Gastroesophageal sphincter (tissue), 4 donors: ENCODE results near the gene SUSD6. TPM values are rescaled to one million over a fixed set of nuclear protein-coding genes. Genes with fewer than 3 reads are reported as not detected.

Source experiments
- ATAC-seq: fragments of 150-250 bp; one replicate; pipeline ENCODE4 v1.9.1; 2016; ENCODE audit warnings: mild to moderate bottlenecking, moderate library complexity
- H3K27ac ChIP-seq, 4 donors: fragments of 200-600 bp; sonication (generic) in 3 of 4; 1 replicate in 3 of 4; 2 replicates in 1 of 4; pipeline ENCODE4 v1.5.1; 2016 to 2019
- H3K27me3 ChIP-seq: fragments of 200-600 bp; sonication (generic); one replicate; pipeline ENCODE4 v1.5.1; 2019
- H3K36me3 ChIP-seq, 2 donors: fragments of 200-600 bp; sonication (generic); one replicate each; pipeline ENCODE4 v1.5.1; 2019; ENCODE audit warnings: control low read depth in 1 of 2
- H3K4me1 ChIP-seq, 3 donors: fragments of 200-600 bp; sonication (generic); 1 replicate in 2 of 3; 2 replicates in 1 of 3; pipeline ENCODE4 v1.5.1; 2016 to 2019; ENCODE audit warnings: control low read depth in 2 of 3
- H3K4me3 ChIP-seq, 2 donors: fragments of 200-600 bp; sonication (generic); one replicate each; pipeline ENCODE4 v1.5.1; 2019; ENCODE audit warnings: mild to moderate bottlenecking in 1 of 2, moderate library complexity in 1 of 2
- H3K9me3 ChIP-seq, 3 donors: fragments of 200-600 bp; sonication (generic); one replicate each; pipeline ENCODE4 v1.5.1; 2017 to 2019; ENCODE audit warnings: control low read depth in 2 of 3
- EP300 ChIP-seq: sonication (generic); formaldehyde crosslinking; IDR thresholded peaks from one replicate; pipeline ENCODE4 v1.6.1; 2017; ENCODE audit warnings: antibody characterized with exemption, mild to moderate bottlenecking
- POLR2A ChIP-seq, 2 donors: fragments of 450-650 bp; IDR thresholded peaks; one replicate each; pipeline ENCODE4 v1.6.1; 2017; ENCODE audit warnings: antibody characterized with exemption in 2 of 2, mild to moderate bottlenecking in 2 of 2, moderate library complexity in 1 of 2
- POLR2AphosphoS5 ChIP-seq: sonication (generic); formaldehyde crosslinking; IDR thresholded peaks from one replicate; pipeline ENCODE4 v1.6.1; 2017; ENCODE audit warnings: antibody characterized with exemption
- WGBS, 2 donors: methylation state at CpG; one replicate each; pipeline ENCODE4 v1.1.5; 2018; ENCODE audit warnings: low coverage in 1 of 2; 5-methylcytosine and 5-hydroxymethylcytosine counted together
- total RNA-seq, 4 donors: library from RNA; depleted of rRNA; stranded (reverse); fragments of >200 nt; gene quantifications; one replicate each; pipeline ENCODE4 v1.1.0, GENCODE V29; 2016
- TF ChIP-seq, protein P1 (sequence below), 4 experiments: fragments of 200-600 bp in 2 of 4; fragments of 450-650 bp in 2 of 4; sonication (generic) in 1 of 4; IDR thresholded peaks; one replicate each; pipeline ENCODE4 v1.5.1; 2017 to 2019; ENCODE audit warnings: antibody characterized with exemption in 4 of 4, mild to moderate bottlenecking in 2 of 4, moderate library complexity in 2 of 4

Gene SUSD6
- total RNA-seq, 4 donors from 2014 or later = 24.4 to 40.6 (median 38.5) TPM

DNA sequence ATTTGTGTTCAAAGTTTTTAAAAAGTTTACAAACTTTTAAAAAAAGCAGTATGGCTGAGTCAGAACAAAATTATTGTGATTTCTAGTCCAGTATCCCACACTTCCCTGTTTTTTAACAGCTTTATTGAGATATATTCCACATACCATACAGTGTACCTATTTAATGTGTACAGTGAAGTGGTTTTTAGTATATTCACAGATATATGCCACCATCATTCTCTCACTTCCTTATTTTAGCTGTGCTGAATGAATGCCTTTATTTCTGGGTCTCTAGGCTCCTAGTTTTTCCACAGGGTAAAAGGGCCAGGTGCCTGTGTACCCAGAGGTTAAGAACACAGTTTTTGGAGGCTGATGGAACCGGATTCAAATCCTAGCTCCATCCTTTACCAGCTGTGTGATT lies 96.7 kb downstream of the SUSD6 start:
- no peaks in the 10 kb centered on the region for H3K9me3 ChIP-seq
- peaks cover 0 to 88% of the 10 kb centered on the region in 2 donors for H3K36me3 ChIP-seq
- H3K4me3 ChIP-seq = no peak overlapping the region
- no peak for ATAC-seq
- H3K4me1 ChIP-seq = peaks cover 0 to 47% (median 22%) of the 10 kb centered on the region in 3 donors
- WGBS, 2 donors = 100% methylated on average over 1 of the region's 1 CpG; no CpG with 5 or more reads in 1 of the 2 donors
- no peak overlapping the region for H3K27ac ChIP-seq
- H3K27me3 ChIP-seq = no peaks in the 10 kb centered on the region
- TF ChIP-seq POLR2AphosphoS5 (no peak), POLR2A (IDR thresholded peaks at IDR 0.05) (no peak), EP300 (no peak)
- TF ChIP-seq, protein P1, sequence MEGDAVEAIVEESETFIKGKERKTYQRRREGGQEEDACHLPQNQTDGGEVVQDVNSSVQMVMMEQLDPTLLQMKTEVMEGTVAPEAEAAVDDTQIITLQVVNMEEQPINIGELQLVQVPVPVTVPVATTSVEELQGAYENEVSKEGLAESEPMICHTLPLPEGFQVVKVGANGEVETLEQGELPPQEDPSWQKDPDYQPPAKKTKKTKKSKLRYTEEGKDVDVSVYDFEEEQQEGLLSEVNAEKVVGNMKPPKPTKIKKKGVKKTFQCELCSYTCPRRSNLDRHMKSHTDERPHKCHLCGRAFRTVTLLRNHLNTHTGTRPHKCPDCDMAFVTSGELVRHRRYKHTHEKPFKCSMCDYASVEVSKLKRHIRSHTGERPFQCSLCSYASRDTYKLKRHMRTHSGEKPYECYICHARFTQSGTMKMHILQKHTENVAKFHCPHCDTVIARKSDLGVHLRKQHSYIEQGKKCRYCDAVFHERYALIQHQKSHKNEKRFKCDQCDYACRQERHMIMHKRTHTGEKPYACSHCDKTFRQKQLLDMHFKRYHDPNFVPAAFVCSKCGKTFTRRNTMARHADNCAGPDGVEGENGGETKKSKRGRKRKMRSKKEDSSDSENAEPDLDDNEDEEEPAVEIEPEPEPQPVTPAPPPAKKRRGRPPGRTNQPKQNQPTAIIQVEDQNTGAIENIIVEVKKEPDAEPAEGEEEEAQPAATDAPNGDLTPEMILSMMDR (IDR thresholded peaks at IDR 0.05) = no peak

DNA sequence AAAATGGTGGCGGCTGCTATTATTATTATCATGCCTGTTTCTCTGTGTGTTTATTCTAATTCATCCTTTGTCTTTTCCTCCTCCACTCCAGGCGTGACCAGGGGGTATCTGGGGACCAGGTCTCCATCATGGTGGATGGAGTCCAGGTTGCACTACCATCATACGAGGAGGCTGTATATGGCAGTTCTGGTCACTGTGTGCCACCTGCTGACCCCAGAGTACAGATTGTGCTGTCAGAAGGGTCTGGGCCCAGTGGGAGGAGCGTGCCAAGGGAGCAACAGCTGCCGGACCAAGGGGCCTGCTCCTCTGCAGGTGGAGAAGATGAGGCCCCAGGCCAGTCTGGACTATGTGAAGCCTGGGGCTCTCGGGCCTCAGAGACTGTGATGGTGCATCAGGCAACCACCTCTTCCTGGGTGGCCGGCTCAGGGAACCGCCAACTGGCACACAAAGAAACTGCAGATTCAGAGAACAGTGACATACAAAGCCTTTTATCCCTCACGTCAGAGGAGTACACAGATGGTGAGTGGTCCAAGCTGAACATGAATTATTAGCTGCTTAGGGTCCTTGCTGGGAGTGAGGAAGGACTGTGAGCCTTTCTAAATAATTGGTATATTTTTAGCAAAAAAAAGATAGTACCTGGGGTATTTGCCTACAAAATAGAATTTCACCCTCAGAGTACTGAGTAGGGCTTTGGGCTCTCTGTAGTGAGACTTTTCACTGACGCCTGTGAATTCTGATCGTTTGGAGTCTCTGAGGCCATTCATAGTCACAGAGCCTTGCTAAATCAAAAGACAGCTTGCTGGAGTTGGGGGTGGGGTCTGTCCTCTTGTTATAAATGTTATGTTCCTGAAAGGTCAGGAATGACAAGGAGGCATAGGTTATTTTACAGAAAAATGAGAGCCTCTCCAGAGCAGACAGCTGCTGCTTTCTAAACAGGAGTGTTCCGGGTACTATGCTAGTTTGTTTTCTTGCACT lies 97.5 kb downstream of the SUSD6 start:
- Histone ChIP-seq H3K4me3 (no peak overlapping the region), H3K36me3 (peaks cover 0 to 85% of the 10 kb centered on the region in 2 donors), H3K27ac (no peak overlapping the region), H3K27me3 (no peaks in the 10 kb centered on the region), H3K9me3 (no peaks in the 10 kb centered on the region), H3K4me1 (peaks cover 0 to 47% (median 25%) of the 10 kb centered on the region in 3 donors)
- TF ChIP-seq EP300 = no peak
- no peak for TF ChIP-seq POLR2AphosphoS5
- TF ChIP-seq, protein P1 (IDR thresholded peaks at IDR 0.05) = no peak
- TF ChIP-seq POLR2A (IDR thresholded peaks at IDR 0.05) = no peak
- no peak for ATAC-seq
- WGBS, 2 donors = 73 to 86% methylated on average over 5 to 8 of the region's 12 CpGs

DNA sequence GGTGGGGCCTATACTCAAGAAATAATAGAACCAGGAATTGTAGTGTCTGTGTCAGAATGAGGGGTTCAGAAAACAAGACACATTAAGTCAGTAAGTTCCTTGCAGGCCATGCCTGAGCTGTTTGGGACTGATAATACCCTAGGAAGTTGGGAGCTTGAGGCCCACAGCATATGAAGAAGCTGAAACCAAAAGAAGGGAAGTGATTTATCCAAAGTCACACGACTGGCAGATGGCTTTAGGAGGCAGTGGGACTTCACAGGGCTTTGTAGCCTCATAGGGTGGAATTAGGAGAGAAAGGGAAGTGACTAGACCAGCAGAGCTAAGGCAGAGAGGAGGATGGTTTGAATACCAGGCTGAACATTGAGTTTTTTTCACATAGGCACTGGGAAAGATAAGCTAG lies 99.0 kb downstream of the SUSD6 start:
- peak overlapping the region in 3 of 4 donors; percentile 46 to 66 (median 61) for H3K27ac ChIP-seq

DNA sequence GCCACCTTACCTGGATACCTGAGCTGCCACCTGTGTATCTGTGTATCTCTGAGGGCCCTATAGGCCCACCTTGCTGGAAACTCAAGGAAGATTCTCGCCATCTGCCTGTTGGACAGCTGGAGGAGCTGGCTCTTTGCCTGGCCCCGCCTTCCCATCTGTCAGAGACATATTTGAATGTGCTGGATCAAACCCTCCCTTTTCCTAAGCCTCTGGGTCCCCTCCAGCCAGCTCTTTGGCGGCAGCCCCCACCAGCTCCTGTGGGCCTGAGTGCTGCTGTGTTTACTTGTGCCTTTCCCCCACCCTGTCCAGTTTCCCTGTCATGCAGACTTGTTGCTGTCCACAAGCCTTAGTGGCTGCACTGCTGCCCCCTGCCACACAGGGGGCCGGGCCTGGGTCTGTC lies 99.7 kb downstream of the SUSD6 start:
- Histone ChIP-seq H3K27me3 (no peaks in the 10 kb centered on the region), H3K4me3 (no peak overlapping the region), H3K9me3 (no peaks in the 10 kb centered on the region), H3K27ac (peak overlapping the region in 3 of 4 donors; percentile 46 to 66 (median 61)), H3K4me1 (peaks cover 0 to 52% (median 31%) of the 10 kb centered on the region in 3 donors), H3K36me3 (peaks cover 0 to 63% of the 10 kb centered on the region in 2 donors)
- WGBS, 2 donors = 48 to 65% methylated on average over 3 of the region's 4 CpGs
- TF ChIP-seq POLR2AphosphoS5 (no peak), EP300 (no peak), POLR2A (IDR thresholded peaks at IDR 0.05) (no peak)
- TF ChIP-seq, protein P1 (IDR thresholded peaks at IDR 0.05) = no peak
- ATAC-seq = peak; percentile 29

More for the DNA sequence above, 99.0 kb downstream of the SUSD6 start:
- H3K4me3 ChIP-seq = no peak overlapping the region
- 40 to 63% methylated on average over 1 of the region's 1 CpG for WGBS, 2 donors
- TF ChIP-seq, protein P1 (IDR thresholded peaks at IDR 0.05) = no peak
- TF ChIP-seq EP300 (no peak), POLR2A (IDR thresholded peaks at IDR 0.05) (no peak), POLR2AphosphoS5 (no peak)
- H3K9me3 ChIP-seq = no peaks in the 10 kb centered on the region
- H3K27me3 ChIP-seq = no peaks in the 10 kb centered on the region
- H3K4me1 ChIP-seq = peaks cover 0 to 51% (median 25%) of the 10 kb centered on the region in 3 donors
- no peak for ATAC-seq
- H3K36me3 ChIP-seq = peaks cover 0 to 69% of the 10 kb centered on the region in 2 donors
